ENCODE results near the gene PRKAG3. TPM values are rescaled to one million over a fixed set of nuclear protein-coding genes. Genes with fewer than 3 reads are reported as not detected.
"Not testable (repeated sequence)": the region's sequence is repeated elsewhere in the genome, so short reads cannot be mapped to it uniquely, and the experiment has no call there.

The PRKAG3 gene
- total RNA-seq, 1 donor from 2014 or later: not detected

- peak in 1 of 2 donors; percentile 28 for DNase-seq (ENCODE audit: low read depth in 2 of 2)
These were observed 49.7 kb downstream of the PRKAG3 start, which contains the start of gene CYP27A1 for GRCh38 chr2:218781691-218782527. Gene CYP27A1 (plus strand): TSS chr2:218782147. CDS start chr2:218782183, 36 bp downstream.

DNA sequence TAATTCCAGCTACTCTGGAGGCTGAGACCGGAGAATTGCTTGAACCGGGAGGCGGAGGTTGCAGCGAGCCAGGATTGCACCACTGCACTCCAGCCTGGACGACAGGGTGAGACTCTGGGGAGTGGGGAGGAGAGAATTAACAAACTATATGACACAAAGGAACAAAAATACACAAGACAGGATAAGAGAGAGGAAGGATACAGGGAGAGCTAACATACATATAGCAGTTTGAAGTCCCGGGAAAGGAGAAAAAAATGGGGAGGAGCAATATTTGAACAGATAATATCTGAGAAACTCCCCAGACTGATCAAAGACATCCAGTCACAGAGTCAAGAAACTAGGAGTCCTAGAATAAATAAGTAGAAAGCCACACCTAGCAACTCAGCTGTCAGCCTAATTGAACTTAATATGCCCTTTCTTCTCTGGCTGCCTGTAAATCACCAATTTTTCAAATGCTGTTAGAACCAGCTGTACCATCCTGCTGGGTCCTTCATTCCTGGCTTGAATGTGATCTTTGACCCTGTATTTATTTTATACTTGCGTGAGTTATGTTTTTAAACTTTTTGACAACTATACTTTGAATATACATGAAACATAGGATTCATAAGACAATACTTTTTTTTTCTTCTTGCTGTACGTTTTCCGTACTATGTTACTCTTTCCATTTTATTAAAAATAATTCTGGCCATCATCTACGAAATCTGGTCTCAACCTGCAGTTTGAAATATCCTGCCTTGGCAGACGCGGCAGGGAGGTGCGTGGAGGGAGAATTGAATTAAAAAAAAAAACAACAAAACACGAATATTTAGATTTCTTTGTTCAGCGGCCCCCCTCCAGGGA, 50.5 kb downstream of the PRKAG3 start:
- DNase-seq (ENCODE audit: low read depth in 2 of 2): no peak

DNA sequence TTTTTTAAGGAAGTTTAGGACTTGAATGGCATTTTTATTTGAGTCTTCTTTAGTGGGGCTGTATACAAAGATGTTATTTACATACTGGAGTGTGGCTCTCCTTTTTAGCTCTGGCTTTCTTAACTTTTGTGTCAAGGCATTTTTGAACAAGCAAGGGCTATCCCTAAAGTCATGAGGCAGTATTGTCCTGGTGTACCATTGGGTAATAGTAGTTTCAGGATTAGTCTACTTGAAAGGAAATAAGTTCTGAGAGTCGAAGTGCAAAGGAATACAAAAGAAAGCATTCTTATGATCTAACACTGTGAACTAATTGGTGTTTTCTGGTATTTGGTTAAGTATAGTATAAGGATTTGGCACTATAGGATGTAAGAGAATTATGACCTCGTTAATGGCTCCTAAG, 51.6 kb downstream of the PRKAG3 start:
- DNase-seq (ENCODE audit: low read depth in 2 of 2): no peak

- no peak for DNase-seq (ENCODE audit: low read depth in 2 of 2)
These were observed 54.2 kb downstream of the PRKAG3 start for GRCh38 chr2:218777276-218777990.

GRCh38 chr2:218776488-218776887, 55.1 kb downstream of the PRKAG3 start:
- no peak for DNase-seq (ENCODE audit: low read depth in 2 of 2)

DNA sequence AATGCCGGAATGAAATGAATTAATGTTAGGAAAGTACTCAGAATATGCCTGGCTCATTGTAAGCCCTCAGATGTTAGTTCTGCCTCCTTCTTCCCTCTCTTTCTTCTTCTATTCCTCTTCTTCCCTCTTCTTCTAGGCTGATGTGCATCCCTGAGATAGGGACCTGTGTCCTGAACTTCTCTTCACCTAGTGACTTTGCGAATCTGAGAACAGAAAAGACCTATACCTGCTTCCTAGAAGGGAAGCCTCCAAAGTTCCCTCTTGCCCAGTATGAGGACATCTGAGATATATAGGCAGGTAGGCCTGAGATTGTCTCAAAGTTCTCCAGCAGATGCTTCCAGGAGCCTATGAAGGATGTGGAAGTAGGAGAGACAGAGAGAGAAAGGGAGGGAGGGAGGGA, 57.7 kb downstream of the PRKAG3 start:
- no peak for DNase-seq (ENCODE audit: low read depth in 2 of 2)

DNA sequence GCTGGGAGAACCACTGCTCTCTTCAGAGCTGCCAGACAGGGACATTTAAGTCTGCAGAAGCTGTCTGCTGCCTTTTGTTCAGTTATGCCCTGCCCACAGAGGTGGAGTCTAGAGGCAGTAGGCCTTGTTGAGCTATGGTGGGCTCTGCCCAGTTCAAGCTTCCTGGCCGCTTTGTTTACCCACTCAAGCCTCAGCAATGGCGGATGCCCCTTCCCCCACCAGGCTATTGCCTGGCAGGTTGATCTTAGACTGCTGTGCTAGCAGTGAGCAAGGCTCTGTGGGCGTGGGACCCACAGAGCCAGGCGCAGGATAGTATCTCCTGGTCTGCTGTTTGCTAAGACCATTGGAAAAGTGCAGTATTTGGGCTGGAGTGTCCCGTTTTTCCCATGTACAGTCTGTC, 58.8 kb downstream of the PRKAG3 start:
- DNase-seq (ENCODE audit: low read depth in 2 of 2): not testable (repeated sequence)

Other genes with a start within 250 kb of the PRKAG3 start
- 0.76 and 1.4 TPM in 2 replicates for gene PLCD4, start 223.9 kb downstream of the PRKAG3 start, total RNA-seq
- 4.4 and 7.3 TPM in 2 replicates for gene ZNF142, start 172.2 kb downstream of the PRKAG3 start, total RNA-seq
- 22.3 and 23.4 TPM in 2 replicates for gene BCS1L, start 172.1 kb downstream of the PRKAG3 start, total RNA-seq
- gene RNF25, start 159.8 kb downstream of the PRKAG3 start, total RNA-seq: 29.8 and 34.4 TPM in 2 replicates
- gene STK36, start 159.7 kb downstream of the PRKAG3 start, total RNA-seq: 4.7 and 10.5 TPM in 2 replicates
- 5.4 and 7.3 TPM in 2 replicates for gene TTLL4, start 121.0 kb downstream of the PRKAG3 start, total RNA-seq
- gene CYP27A1, start 49.7 kb downstream of the PRKAG3 start, total RNA-seq: 6.2 and 19.2 TPM in 2 replicates
- not detected in 2 replicates for gene WNT6, start 28.0 kb upstream of the PRKAG3 start, total RNA-seq
- gene WNT10A, start 49.0 kb upstream of the PRKAG3 start, total RNA-seq: not detected in 2 replicates
- not detected in 2 replicates for gene CDK5R2, start 127.9 kb upstream of the PRKAG3 start, total RNA-seq
- gene FEV, start 153.4 kb upstream of the PRKAG3 start, total RNA-seq: not detected in 2 replicates
- not detected in 2 replicates for gene CRYBA2, start 161.6 kb upstream of the PRKAG3 start, total RNA-seq
- not detected in 2 replicates for gene CFAP65, start 209.7 kb upstream of the PRKAG3 start, total RNA-seq
- gene IHH, start 229.1 kb upstream of the PRKAG3 start, total RNA-seq: under 0.01 TPM in 2 replicates

All from dermis microvascular lymphatic vessel endothelial cell (primary cell).